Neural crest cell (in vitro differentiated cells): ENCODE measurements around the gene KCNIP4. TPM values are rescaled to one million over a fixed set of nuclear protein-coding genes. Genes with fewer than 3 reads are reported as not detected.

ENCODE experiments used
- DNase-seq: peaks from one replicate; pipeline ENCODE4 v3.0.0; 2021; ENCODE audit warnings: low read depth, mixed read lengths, low spot score
- H3K27ac Mint-ChIP-seq: one replicate; pipeline ENCODE4 v1.8.0; 2021; ENCODE audit warnings: mild to moderate bottlenecking, mixed read lengths; ENCODE audit not compliant: unreplicated experiment
- H3K27me3 Mint-ChIP-seq: 2 replicates; pipeline ENCODE4 v1.8.0; 2021; ENCODE audit warnings: low read depth, mild to moderate bottlenecking, mixed read lengths
- H3K36me3 Mint-ChIP-seq: 2 replicates; pipeline ENCODE4 v1.8.0; 2021; ENCODE audit warnings: low read depth, mild to moderate bottlenecking, mixed read lengths
- H3K4me1 Mint-ChIP-seq: 2 replicates; pipeline ENCODE4 v1.8.0; 2021; ENCODE audit warnings: mixed read lengths
- H3K4me3 Mint-ChIP-seq: one replicate; pipeline ENCODE4 v1.8.0; 2021; ENCODE audit warnings: mild to moderate bottlenecking, mixed read lengths
- H3K9me3 Mint-ChIP-seq: 2 replicates; pipeline ENCODE4 v1.8.0; 2021; ENCODE audit warnings: mixed read lengths
- total RNA-seq: library from RNA; stranded (reverse); gene quantifications from 2 replicates; pipeline ENCODE4 v1.2.1, GENCODE V29; 2021
- TF ChIP-seq, protein P1 (sequence below): fragments of 200-600 bp; sonication (generic); conservative IDR thresholded peaks from 2 replicates; pipeline ENCODE4 v1.5.0; 2021; ENCODE audit warnings: antibody characterized with exemption, mild to moderate bottlenecking

Gene KCNIP4
- total RNA-seq, 1 donor from 2014 or later, result 0.33 TPM

- TF ChIP-seq, protein P1, sequence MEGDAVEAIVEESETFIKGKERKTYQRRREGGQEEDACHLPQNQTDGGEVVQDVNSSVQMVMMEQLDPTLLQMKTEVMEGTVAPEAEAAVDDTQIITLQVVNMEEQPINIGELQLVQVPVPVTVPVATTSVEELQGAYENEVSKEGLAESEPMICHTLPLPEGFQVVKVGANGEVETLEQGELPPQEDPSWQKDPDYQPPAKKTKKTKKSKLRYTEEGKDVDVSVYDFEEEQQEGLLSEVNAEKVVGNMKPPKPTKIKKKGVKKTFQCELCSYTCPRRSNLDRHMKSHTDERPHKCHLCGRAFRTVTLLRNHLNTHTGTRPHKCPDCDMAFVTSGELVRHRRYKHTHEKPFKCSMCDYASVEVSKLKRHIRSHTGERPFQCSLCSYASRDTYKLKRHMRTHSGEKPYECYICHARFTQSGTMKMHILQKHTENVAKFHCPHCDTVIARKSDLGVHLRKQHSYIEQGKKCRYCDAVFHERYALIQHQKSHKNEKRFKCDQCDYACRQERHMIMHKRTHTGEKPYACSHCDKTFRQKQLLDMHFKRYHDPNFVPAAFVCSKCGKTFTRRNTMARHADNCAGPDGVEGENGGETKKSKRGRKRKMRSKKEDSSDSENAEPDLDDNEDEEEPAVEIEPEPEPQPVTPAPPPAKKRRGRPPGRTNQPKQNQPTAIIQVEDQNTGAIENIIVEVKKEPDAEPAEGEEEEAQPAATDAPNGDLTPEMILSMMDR, result peak; percentile 19
- H3K27ac Mint-ChIP-seq, result no peak overlapping the region
- no peak for DNase-seq
- no peaks in the 10 kb centered on the region for H3K36me3 Mint-ChIP-seq
- peaks cover 43% of the 10 kb centered on the region for H3K27me3 Mint-ChIP-seq
- H3K4me1 Mint-ChIP-seq, result no peaks in the 10 kb centered on the region
- no peaks in the 10 kb centered on the region for H3K9me3 Mint-ChIP-seq
- H3K4me3 Mint-ChIP-seq, result no peak overlapping the region
Measured at GRCh38 chr4:21184788-21185187, 763.8 kb downstream of the KCNIP4 start.

GRCh38 chr4:21181716-21182115 is 766.9 kb downstream of the KCNIP4 start:
- H3K4me3 Mint-ChIP-seq, result no peak overlapping the region
- H3K27ac Mint-ChIP-seq, result no peak overlapping the region
- no peaks in the 10 kb centered on the region for H3K36me3 Mint-ChIP-seq
- H3K4me1 Mint-ChIP-seq, result no peaks in the 10 kb centered on the region
- peaks cover 41% of the 10 kb centered on the region for H3K27me3 Mint-ChIP-seq
- no peak for DNase-seq
- TF ChIP-seq, protein P1, result no peak
- H3K9me3 Mint-ChIP-seq, result no peaks in the 10 kb centered on the region

GRCh38 chr4:21177871-21178270 is 770.7 kb downstream of the KCNIP4 start:
- Mint-ChIP-seq H3K27me3 (peaks cover 17% of the 10 kb centered on the region), H3K36me3 (no peaks in the 10 kb centered on the region), H3K4me1 (peaks cover 14% of the 10 kb centered on the region), H3K4me3 (no peak overlapping the region), H3K9me3 (no peaks in the 10 kb centered on the region), H3K27ac (no peak overlapping the region)
- DNase-seq, result no peak
- TF ChIP-seq, protein P1, result no peak

DNA sequence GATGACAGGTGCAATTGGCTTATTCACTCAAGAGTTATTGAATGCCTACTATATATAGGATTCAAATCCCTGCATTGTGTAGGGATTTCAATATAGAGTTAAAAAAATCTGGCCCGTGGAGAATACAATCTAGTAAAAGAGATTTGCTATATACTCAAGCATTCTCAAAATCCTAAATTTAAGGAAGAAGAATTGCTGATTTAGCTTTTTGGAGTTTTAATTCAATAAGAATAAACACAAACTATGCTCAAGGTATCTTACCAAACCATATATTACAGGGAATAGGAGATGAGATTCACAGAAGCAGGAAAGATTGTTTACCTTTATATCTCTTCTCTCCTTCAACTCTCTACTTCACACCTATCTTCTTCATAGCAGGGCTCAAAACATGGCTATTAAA is 771.5 kb downstream of the KCNIP4 start:
- Mint-ChIP-seq H3K36me3 (no peaks in the 10 kb centered on the region), H3K4me1 (peaks cover 14% of the 10 kb centered on the region), H3K27me3 (peaks cover 11% of the 10 kb centered on the region), H3K27ac (no peak overlapping the region), H3K9me3 (no peaks in the 10 kb centered on the region), H3K4me3 (no peak overlapping the region)
- TF ChIP-seq, protein P1, result no peak
- no peak for DNase-seq

- DNase-seq, result no peak
- no peaks in the 10 kb centered on the region for H3K4me1 Mint-ChIP-seq
- TF ChIP-seq, protein P1, result no peak
- no peaks in the 10 kb centered on the region for H3K27me3 Mint-ChIP-seq
- no peaks in the 10 kb centered on the region for H3K36me3 Mint-ChIP-seq
- no peak overlapping the region for H3K4me3 Mint-ChIP-seq
- H3K27ac Mint-ChIP-seq, result no peak overlapping the region
- H3K9me3 Mint-ChIP-seq, result no peaks in the 10 kb centered on the region
Measured at GRCh38 chr4:21167711-21168110, 780.9 kb downstream of the KCNIP4 start.

- Mint-ChIP-seq H3K27me3 (no peaks in the 10 kb centered on the region), H3K4me1 (no peaks in the 10 kb centered on the region), H3K27ac (no peak overlapping the region), H3K36me3 (no peaks in the 10 kb centered on the region), H3K9me3 (no peaks in the 10 kb centered on the region), H3K4me3 (no peak overlapping the region)
- no peak for DNase-seq
- TF ChIP-seq, protein P1, result no peak
Measured at GRCh38 chr4:21155367-21155766, 793.2 kb downstream of the KCNIP4 start.
